Suprapubic skin (tissue), 4 donors: ENCODE measurements around the gene AGFG2. TPM values are rescaled to one million over a fixed set of nuclear protein-coding genes. Genes with fewer than 3 reads are reported as not detected.

ENCODE experiments used
- DNase-seq, 2 donors: peaks; one replicate each; pipeline ENCODE4 v3.0.0-alpha.2; 2019; ENCODE audit warnings: low spot score in 2 of 2
- H3K27ac ChIP-seq: fragments of 200-600 bp; sonication (generic); one replicate; pipeline ENCODE4 v1.5.1; 2019
- H3K27me3 ChIP-seq: fragments of 200-600 bp; sonication (generic); one replicate; pipeline ENCODE4 v1.5.1; 2019
- H3K36me3 ChIP-seq: fragments of 200-600 bp; sonication (generic); one replicate; pipeline ENCODE4 v1.5.1; 2019
- H3K4me1 ChIP-seq: fragments of 200-600 bp; sonication (generic); one replicate; pipeline ENCODE4 v1.5.1; 2019
- H3K4me3 ChIP-seq: fragments of 200-600 bp; sonication (generic); one replicate; pipeline ENCODE4 v1.5.1; 2019; ENCODE audit warnings: mild to moderate bottlenecking
- H3K9me3 ChIP-seq: fragments of 200-600 bp; sonication (generic); one replicate; pipeline ENCODE4 v1.5.1; 2019
- CTCF ChIP-seq, 2 donors: fragments of 200-600 bp in 1 of 2; fragments of 450-650 bp in 1 of 2; sonication (generic) in 1 of 2; IDR thresholded peaks; one replicate each; pipeline ENCODE4 v1.5.1; 2016 to 2019; ENCODE audit warnings: antibody characterized with exemption in 2 of 2, mild to moderate bottlenecking in 1 of 2, moderate library complexity in 1 of 2
- EP300 ChIP-seq: sonication (generic); formaldehyde crosslinking; IDR thresholded peaks from one replicate; pipeline ENCODE4 v1.6.1; 2017; ENCODE audit warnings: antibody characterized with exemption
- POLR2A ChIP-seq, 2 donors: fragments of 450-650 bp; IDR thresholded peaks; one replicate each; pipeline ENCODE4 v1.6.1; 2017; ENCODE audit warnings: antibody characterized with exemption in 2 of 2, mild to moderate bottlenecking in 2 of 2, moderate library complexity in 2 of 2
- POLR2AphosphoS5 ChIP-seq, 3 donors: sonication (generic); formaldehyde crosslinking; IDR thresholded peaks; one replicate each; pipeline ENCODE4 v1.6.1; 2017; ENCODE audit warnings: antibody characterized with exemption in 3 of 3
- WGBS: methylation state at CpG from one replicate; pipeline ENCODE4 v1.1.5; 2018; 5-methylcytosine and 5-hydroxymethylcytosine counted together
- total RNA-seq, 4 donors: library from RNA; depleted of rRNA; stranded (reverse); fragments of >200 nt; gene quantifications; one replicate each; pipeline ENCODE4 v1.1.0, GENCODE V29; 2016

Gene AGFG2
- total RNA-seq, 4 donors from 2014 or later: 46.6 to 63.4 (median 52.9) TPM

GRCh38 chr7:100583132-100584053 lies 44.4 kb downstream of the AGFG2 start:
- TF ChIP-seq POLR2AphosphoS5 (IDR thresholded peaks at IDR 0.05): no peak
- no peak for TF ChIP-seq POLR2A (IDR thresholded peaks at IDR 0.05)
- no peak for TF ChIP-seq CTCF (IDR thresholded peaks at IDR 0.05)
- DNase-seq: peak in 1 of 2 donors; percentile 78
- Histone ChIP-seq H3K4me1 (peaks cover 51% of the 10 kb centered on the region), H3K36me3 (peaks cover 39% of the 10 kb centered on the region), H3K27ac (peak overlapping the region; percentile 96), H3K27me3 (no peaks in the 10 kb centered on the region), H3K9me3 (no peaks in the 10 kb centered on the region), H3K4me3 (peak overlapping the region; percentile 99)
- 49% methylated on average over 21 of the region's 23 CpGs for WGBS

GRCh38 chr7:100584054-100584682 lies 45.2 kb downstream of the AGFG2 start:
- Histone ChIP-seq H3K4me1 (peaks cover 51% of the 10 kb centered on the region), H3K36me3 (peaks cover 31% of the 10 kb centered on the region), H3K4me3 (peak overlapping the region; percentile 99), H3K9me3 (no peaks in the 10 kb centered on the region), H3K27ac (peak overlapping the region; percentile 96), H3K27me3 (no peaks in the 10 kb centered on the region)
- TF ChIP-seq POLR2AphosphoS5 (IDR thresholded peaks at IDR 0.05) (no peak), POLR2A (IDR thresholded peaks at IDR 0.05) (no peak), EP300 (no peak), CTCF (IDR thresholded peaks at IDR 0.05) (no peak)
- DNase-seq: no peak
- 46% methylated on average over 15 of the region's 15 CpGs for WGBS

- DNase-seq: peak in 1 of 2 donors; percentile 71
- peaks cover 51% of the 10 kb centered on the region for H3K4me1 ChIP-seq
- peak overlapping the region; percentile 99 for H3K4me3 ChIP-seq
Observed at GRCh38 chr7:100584683-100585510, 45.9 kb downstream of the AGFG2 start.

GRCh38 chr7:100585511-100586265 lies 46.7 kb downstream of the AGFG2 start, which contains the start of gene LRCH4:
TSS of gene LRCH4 (minus strand) at chr7:100586129. CDS start at chr7:100586100, 29 bp downstream.
- H3K4me1 ChIP-seq: peaks cover 57% of the 10 kb centered on the region
- TF ChIP-seq EP300: peak; percentile 58
- TF ChIP-seq POLR2AphosphoS5 (IDR thresholded peaks at IDR 0.05): peak; percentile 86 to 98 (median 95)
- peak; percentile 93 to 95 for TF ChIP-seq POLR2A (IDR thresholded peaks at IDR 0.05)
- no peak for TF ChIP-seq CTCF (IDR thresholded peaks at IDR 0.05)
- H3K36me3 ChIP-seq: peaks cover 17% of the 10 kb centered on the region
- H3K4me3 ChIP-seq: peak within 1 kb of the TSS; percentile 99
- H3K27me3 ChIP-seq: no peaks in the 10 kb centered on the region
- 0% methylated on average over 15 of the region's 61 CpGs for WGBS
- no peaks in the 10 kb centered on the region for H3K9me3 ChIP-seq
- H3K27ac ChIP-seq: peak within 1 kb of the TSS; percentile 96
- DNase-seq: peak in 1 of 2 donors; percentile 89

More at GRCh38 chr7:100584683-100585510, 45.9 kb downstream of the AGFG2 start:
- Histone ChIP-seq H3K27ac (peak overlapping the region; percentile 96), H3K36me3 (peaks cover 24% of the 10 kb centered on the region), H3K9me3 (no peaks in the 10 kb centered on the region), H3K27me3 (no peaks in the 10 kb centered on the region)
- 8% methylated on average over 19 of the region's 20 CpGs for WGBS
- TF ChIP-seq POLR2AphosphoS5 (IDR thresholded peaks at IDR 0.05) (no peak), POLR2A (IDR thresholded peaks at IDR 0.05) (no peak), CTCF (IDR thresholded peaks at IDR 0.05) (no peak), EP300 (no peak)
